PC-9 (cell line): ENCODE results near the gene EDDM13. TPM values are rescaled to one million over a fixed set of nuclear protein-coding genes. Genes with fewer than 3 reads are reported as not detected.
A peak's percentile ranks its signal among the peaks of the same experiment; 100 is the strongest.

Experiments
- BruUV-seq: library from RNA; stranded (reverse); fragments of 400-500 nt; replicated peaks from 2 replicates; lab custom pipeline; 2021; lab: Mats Ljungman, UMichigan
- CTCF ChIA-PET: fragments of 300-600 bp; sonication (Branson Sonifier 250); formaldehyde crosslinking; loops from one replicate; lab custom pipeline; 2022; ENCODE audit warnings: antibody characterized with exemption; lab: Charles Lee
- POLR2A ChIA-PET: fragments of 300-600 bp; sonication (Branson Sonifier 250); formaldehyde crosslinking; loops from one replicate; lab custom pipeline; 2022; ENCODE audit warnings: antibody characterized with exemption; ENCODE audit not compliant: unreplicated experiment; lab: Charles Lee
- DNase-seq, 2 experiments: peaks; one replicate each; pipeline versions ENCODE4 v3.0.0 to v3.0.0-alpha.2; 2015 to 2022; ENCODE audit warnings: mixed read lengths in 1 of 2
- H2AFZ ChIP-seq: fragments of 200-600 bp; sonication (generic); 2 replicates; pipeline ENCODE4 v1.8.1; 2017; ENCODE audit warnings: antibody characterized with exemption
- H3F3A ChIP-seq: fragments of 200-600 bp; sonication (generic); 2 replicates; pipeline ENCODE4 v1.8.1; 2017; ENCODE audit warnings: antibody characterized with exemption, mild to moderate bottlenecking, low read depth; ENCODE audit not compliant: insufficient read depth
- H3K27ac ChIP-seq: fragments of 200-600 bp; sonication (generic); 2 replicates; pipeline ENCODE4 v1.6.1; 2016; ENCODE audit warnings: mixed run types
- H3K27me3 ChIP-seq: fragments of 200-600 bp; sonication (generic); 2 replicates; pipeline ENCODE4 v1.6.1; 2016; ENCODE audit warnings: low read depth, mixed run types; ENCODE audit not compliant: insufficient read depth
- H3K36me3 ChIP-seq: fragments of 200-600 bp; sonication (generic); 2 replicates; pipeline ENCODE4 v1.6.1; 2016; ENCODE audit warnings: low read depth, mixed run types
- H3K4me1 ChIP-seq: fragments of 200-600 bp; sonication (generic); replicated peaks from 2 replicates; pipeline ENCODE4 v1.6.1; 2016; ENCODE audit warnings: mixed run types; ENCODE audit not compliant: insufficient read depth
- H3K4me2 ChIP-seq: fragments of 200-600 bp; sonication (generic); 2 replicates; pipeline ENCODE4 v1.6.1; 2017; ENCODE audit warnings: mixed run types
- H3K4me3 ChIP-seq: fragments of 200-600 bp; sonication (generic); 2 replicates; pipeline ENCODE4 v1.6.1; 2016; ENCODE audit warnings: mixed run types
- H3K79me2 ChIP-seq: fragments of 200-600 bp; sonication (generic); 2 replicates; pipeline ENCODE4 v1.6.1; 2017; ENCODE audit warnings: low read depth, mixed run types
- H3K9me2 ChIP-seq: fragments of 200-600 bp; sonication (generic); 2 replicates; pipeline ENCODE4 v1.8.1; 2017; ENCODE audit warnings: mild to moderate bottlenecking; ENCODE audit not compliant: insufficient read depth
- H3K9me3 ChIP-seq: fragments of 200-600 bp; sonication (generic); 2 replicates; pipeline ENCODE4 v1.8.1; 2016; ENCODE audit warnings: low read depth; ENCODE audit not compliant: insufficient read depth
- H4K20me1 ChIP-seq: fragments of 200-600 bp; sonication (generic); 2 replicates; pipeline ENCODE4 v1.8.1; 2017; ENCODE audit not compliant: insufficient read depth
- CTCF ChIP-seq: fragments of 200-600 bp; sonication (generic); conservative IDR thresholded peaks from 2 replicates; pipeline ENCODE4 v1.6.1; 2017; ENCODE audit warnings: mixed run types, antibody characterized with exemption, mild to moderate bottlenecking, moderate library complexity
- EZH2 ChIP-seq: fragments of 200-600 bp; sonication (generic); IDR thresholded peaks from 2 replicates; pipeline ENCODE4 v1.8.0; 2017; ENCODE audit warnings: antibody characterized with exemption, low read depth
- intact Hi-C: fragments of 100-400 bp; cut with micrococcal nuclease; formaldehyde crosslinking; loops from one replicate; pipeline ENCODE4 v1.10.0; 2022; ENCODE audit not compliant: unreplicated experiment
- total RNA-seq: library from RNA; stranded (reverse); gene quantifications from 2 replicates; pipeline ENCODE4 v1.2.3, GENCODE V29; 2021

Gene EDDM13
- total RNA-seq, 1 experiment from 2014 or later, result not detected

GRCh38 chr19:56309511-56310185, 37.1 kb downstream of the EDDM13 start:
- H3K36me3 ChIP-seq, result peaks cover 17% of the 10 kb centered on the region; the same call in 1 of the 2 replicates
- peaks cover 6% of the 10 kb centered on the region for H3K4me1 ChIP-seq
- no peaks in the 10 kb centered on the region for H3K9me2 ChIP-seq
- H3F3A ChIP-seq, result peaks cover 11% of the 10 kb centered on the region; the same call in 1 of the 2 replicates
- no peak overlapping the region for H3K27ac ChIP-seq
- H2AFZ ChIP-seq, result no peak overlapping the region
- H3K4me2 ChIP-seq, result no peak overlapping the region
- CTCF ChIA-PET, result interaction anchor here (0.6 to 1.4 kb wide), 5 partner anchors 24 to 711 kb away, joined by 3 to 26 read pairs (median 4); partner anchors contain the start of gene FIZ1
- DNase-seq, result peak in 1 of 2 experiments; percentile 58
- no TSS peak for BruUV-seq
- no peaks in the 10 kb centered on the region for H3K9me3 ChIP-seq
- intact Hi-C loops, result no loop called here
- peaks cover 12% of the 10 kb centered on the region; the same call in 1 of the 2 replicates for H3K79me2 ChIP-seq
- TF ChIP-seq EZH2 (no peak), CTCF (peak; percentile 94)
- H3K4me3 ChIP-seq, result no peak overlapping the region
- peaks cover 5% of the 10 kb centered on the region; the same call in 1 of the 2 replicates for H4K20me1 ChIP-seq
- POLR2A ChIA-PET, result no interaction called here
- H3K27me3 ChIP-seq, result no peaks in the 10 kb centered on the region

GRCh38 chr19:56310462-56310861, 37.9 kb downstream of the EDDM13 start:
- ChIA-PET CTCF (interaction anchor here (1.1 to 1.4 kb wide), 3 partner anchors 23 to 235 kb away, joined by 3 to 26 read pairs (median 4); no protein-coding TSS in a partner anchor), POLR2A (interaction anchor here (0.5 kb wide), 1 partner anchor 36 kb away, joined by 22 read pairs; no protein-coding TSS in a partner anchor)
- Histone ChIP-seq H3K4me3 (no peak overlapping the region), H3F3A (peaks cover 11% of the 10 kb centered on the region; the same call in 1 of the 2 replicates), H2AFZ (no peak overlapping the region), H3K27ac (no peak overlapping the region), H3K36me3 (peaks cover 11% of the 10 kb centered on the region; the same call in 1 of the 2 replicates), H3K4me1 (peaks cover 7% of the 10 kb centered on the region), H3K79me2 (peaks cover 12% of the 10 kb centered on the region; the same call in 1 of the 2 replicates), H4K20me1 (peaks cover 5% of the 10 kb centered on the region; the same call in 1 of the 2 replicates), H3K9me2 (no peaks in the 10 kb centered on the region), H3K9me3 (no peaks in the 10 kb centered on the region), H3K27me3 (no peaks in the 10 kb centered on the region), H3K4me2 (no peak overlapping the region)
- BruUV-seq, result no TSS peak
- no peak for TF ChIP-seq CTCF
- TF ChIP-seq EZH2, result no peak
- DNase-seq, result no peak
- intact Hi-C loops, result no loop called here

GRCh38 chr19:56312342-56312741, 39.8 kb downstream of the EDDM13 start:
- Histone ChIP-seq H3K4me1 (peaks cover 15% of the 10 kb centered on the region), H4K20me1 (peaks cover 5% of the 10 kb centered on the region; the same call in 1 of the 2 replicates), H3K79me2 (peaks cover 12% of the 10 kb centered on the region; the same call in 1 of the 2 replicates), H3K27me3 (no peaks in the 10 kb centered on the region), H3F3A (peaks cover 16% of the 10 kb centered on the region), H3K27ac (no peak overlapping the region), H3K9me2 (no peaks in the 10 kb centered on the region), H3K4me3 (no peak overlapping the region), H2AFZ (no peak overlapping the region), H3K36me3 (peaks cover 8% of the 10 kb centered on the region; the same call in 1 of the 2 replicates), H3K9me3 (no peaks in the 10 kb centered on the region), H3K4me2 (no peak overlapping the region)
- no peak for DNase-seq
- BruUV-seq, result no TSS peak
- ChIA-PET CTCF (no interaction called here), POLR2A (no interaction called here)
- TF ChIP-seq EZH2, result no peak
- no peak for TF ChIP-seq CTCF
- intact Hi-C loops, result no loop called here
